ENCODE measurements around the gene NT5DC4. TPM values are rescaled to one million over a fixed set of nuclear protein-coding genes. Genes with fewer than 3 reads are reported as not detected.
A peak's percentile ranks its signal among the peaks of the same experiment; 100 is the strongest.

Gene NT5DC4
- total and polyA plus RNA-seq, 4 donors, result 0.23 TPM; not detected in 3

DNA sequence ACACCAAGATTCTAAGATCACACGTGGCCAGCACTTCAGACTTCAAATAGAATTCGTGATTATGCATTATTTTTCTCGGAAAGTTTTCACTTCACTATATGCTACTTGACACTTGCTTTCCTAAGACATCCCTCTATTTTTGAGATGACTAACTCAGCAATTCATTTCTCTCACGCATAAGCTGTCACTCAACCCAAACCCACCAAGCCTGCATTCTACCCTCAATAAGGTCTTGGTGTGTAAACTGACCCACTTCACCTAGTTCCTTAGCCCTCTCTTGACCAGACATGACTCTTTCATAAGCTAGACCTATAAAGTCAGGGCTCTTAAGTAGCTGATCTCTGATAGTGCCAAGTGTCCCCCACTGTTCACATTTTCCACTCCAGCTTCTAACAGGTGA is 31.8 kb downstream of the NT5DC4 start:
- intact Hi-C loops (cut with DNase I), result no loop called here
- no peak overlapping the region for H3K27ac ChIP-seq (ENCODE audit: low read depth in 1 of 2, low read length in 2 of 2)

DNA sequence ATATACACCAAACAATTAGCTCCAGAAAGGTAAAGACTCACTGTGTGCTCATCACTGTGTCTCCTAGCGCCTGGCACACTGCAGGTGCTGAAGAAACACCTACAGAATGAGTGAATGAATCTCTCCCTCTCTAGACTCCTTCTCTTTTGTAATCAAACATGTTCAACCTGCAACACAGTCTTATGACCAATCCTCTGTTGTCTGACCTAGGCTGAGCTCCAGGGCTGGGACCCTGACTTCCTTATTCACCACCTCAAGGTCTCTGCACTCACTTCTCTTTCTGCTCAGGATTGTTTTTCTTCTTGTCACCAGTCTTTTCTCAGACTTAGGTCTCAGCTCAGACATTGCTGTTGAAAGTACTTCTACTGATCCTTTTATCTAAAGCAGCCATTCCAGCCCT is 33.7 kb downstream of the NT5DC4 start:
- no peak for DNase-seq
- Histone ChIP-seq H3K9me3 (ENCODE audit: control insufficient read depth, low read length) (no peaks in the 10 kb centered on the region), H3K4me1 (ENCODE audit: control insufficient read depth in 1 of 2, insufficient read depth in 2 of 2, low read length in 2 of 2) (no peaks in the 10 kb centered on the region), H3K27ac (ENCODE audit: low read depth in 1 of 2, low read length in 2 of 2) (no peak overlapping the region), H3K4me3 (ENCODE audit: low read length in 2 of 2) (no peak overlapping the region), H3K27me3 (ENCODE audit: control insufficient read depth in 1 of 2, insufficient read depth in 2 of 2, low read length in 1 of 2) (no peaks in the 10 kb centered on the region), H3K36me3 (ENCODE audit: control insufficient read depth in 1 of 2, insufficient read depth in 2 of 2, low read length in 1 of 2) (no peaks in the 10 kb centered on the region)
- no peak for ATAC-seq (ENCODE audit: low FRiP score)
- WGBS, 2 donors, result 96 to 97% methylated on average over 1 of the region's 1 CpG
- intact Hi-C loops (cut with DNase I), result no loop called here

More for the DNA sequence above, 31.8 kb downstream of the NT5DC4 start:
- ATAC-seq (ENCODE audit: low FRiP score) (no peak), DNase-seq (no peak)
- Histone ChIP-seq H3K27me3 (ENCODE audit: control insufficient read depth in 1 of 2, insufficient read depth in 2 of 2, low read length in 1 of 2) (no peaks in the 10 kb centered on the region), H3K9me3 (ENCODE audit: control insufficient read depth, low read length) (no peaks in the 10 kb centered on the region), H3K36me3 (ENCODE audit: control insufficient read depth in 1 of 2, insufficient read depth in 2 of 2, low read length in 1 of 2) (no peaks in the 10 kb centered on the region), H3K4me3 (ENCODE audit: low read length in 2 of 2) (no peak overlapping the region), H3K4me1 (ENCODE audit: control insufficient read depth in 1 of 2, insufficient read depth in 2 of 2, low read length in 2 of 2) (no peaks in the 10 kb centered on the region)
- WGBS, 2 donors, result 75 to 80% methylated on average over 4 of the region's 4 CpGs

DNA sequence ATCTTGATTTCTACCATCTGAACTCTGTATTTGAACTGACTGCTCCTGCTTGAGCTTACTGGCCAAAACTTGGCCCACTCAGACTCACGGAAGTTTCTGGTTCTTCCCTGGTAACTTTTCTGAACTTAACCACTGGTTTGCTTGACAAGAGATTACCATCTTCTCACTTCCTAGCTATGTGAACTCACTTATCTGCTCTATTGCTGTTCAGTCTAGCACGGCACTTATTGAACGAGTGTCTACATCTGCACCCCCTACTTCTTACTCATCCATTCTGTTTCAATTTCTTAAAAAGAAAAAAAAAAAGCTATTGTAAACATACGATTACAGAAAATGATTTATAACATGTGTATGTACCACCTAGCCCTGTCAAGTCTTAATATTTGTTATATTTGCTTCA is 34.6 kb downstream of the NT5DC4 start:
- no peaks in the 10 kb centered on the region for H3K4me1 ChIP-seq (ENCODE audit: control insufficient read depth in 1 of 2, insufficient read depth in 2 of 2, low read length in 2 of 2)
- H3K9me3 ChIP-seq (ENCODE audit: control insufficient read depth, low read length), result no peaks in the 10 kb centered on the region
- no peak overlapping the region for H3K4me3 ChIP-seq (ENCODE audit: low read length in 2 of 2)
- H3K27me3 ChIP-seq (ENCODE audit: control insufficient read depth in 1 of 2, insufficient read depth in 2 of 2, low read length in 1 of 2), result no peaks in the 10 kb centered on the region
- intact Hi-C loops (cut with DNase I), result no loop called here
- WGBS, 2 donors, result 93 to 94% methylated on average over 4 of the region's 4 CpGs
- no peaks in the 10 kb centered on the region for H3K36me3 ChIP-seq (ENCODE audit: control insufficient read depth in 1 of 2, insufficient read depth in 2 of 2, low read length in 1 of 2)
- DNase-seq, result no peak
- ATAC-seq (ENCODE audit: low FRiP score), result no peak
- no peak overlapping the region for H3K27ac ChIP-seq (ENCODE audit: low read depth in 1 of 2, low read length in 2 of 2)

DNA sequence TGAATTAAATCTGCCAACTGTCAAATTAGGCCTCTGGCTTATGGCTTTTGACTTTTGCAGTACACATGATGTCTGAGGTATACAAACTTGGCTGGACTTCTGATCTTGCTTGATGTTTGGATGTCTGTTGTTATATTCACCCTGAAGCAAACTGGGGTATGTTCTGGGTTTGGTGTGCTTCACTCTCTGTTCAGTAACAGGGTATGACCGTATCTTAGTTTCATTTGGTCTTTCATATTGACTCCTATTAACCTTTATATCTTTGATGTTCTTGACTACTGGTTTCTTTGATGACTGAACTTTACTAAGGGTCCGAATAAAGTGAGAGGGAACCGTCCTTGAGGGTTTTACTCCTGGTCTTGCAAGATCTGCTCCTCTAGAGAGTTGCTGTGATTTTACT is 35.4 kb downstream of the NT5DC4 start:
- H3K4me1 ChIP-seq (ENCODE audit: control insufficient read depth in 1 of 2, insufficient read depth in 2 of 2, low read length in 2 of 2), result no peaks in the 10 kb centered on the region
- H3K27me3 ChIP-seq (ENCODE audit: control insufficient read depth in 1 of 2, insufficient read depth in 2 of 2, low read length in 1 of 2), result no peaks in the 10 kb centered on the region
- no peak for ATAC-seq (ENCODE audit: low FRiP score)
- intact Hi-C loops (cut with DNase I), result no loop called here
- H3K27ac ChIP-seq (ENCODE audit: low read depth in 1 of 2, low read length in 2 of 2), result no peak overlapping the region
- H3K9me3 ChIP-seq (ENCODE audit: control insufficient read depth, low read length), result no peaks in the 10 kb centered on the region
- H3K4me3 ChIP-seq (ENCODE audit: low read length in 2 of 2), result no peak overlapping the region
- DNase-seq, result no peak
- 93 to 94% methylated on average over 3 of the region's 3 CpGs for WGBS, 2 donors
- no peaks in the 10 kb centered on the region for H3K36me3 ChIP-seq (ENCODE audit: control insufficient read depth in 1 of 2, insufficient read depth in 2 of 2, low read length in 1 of 2)

DNA sequence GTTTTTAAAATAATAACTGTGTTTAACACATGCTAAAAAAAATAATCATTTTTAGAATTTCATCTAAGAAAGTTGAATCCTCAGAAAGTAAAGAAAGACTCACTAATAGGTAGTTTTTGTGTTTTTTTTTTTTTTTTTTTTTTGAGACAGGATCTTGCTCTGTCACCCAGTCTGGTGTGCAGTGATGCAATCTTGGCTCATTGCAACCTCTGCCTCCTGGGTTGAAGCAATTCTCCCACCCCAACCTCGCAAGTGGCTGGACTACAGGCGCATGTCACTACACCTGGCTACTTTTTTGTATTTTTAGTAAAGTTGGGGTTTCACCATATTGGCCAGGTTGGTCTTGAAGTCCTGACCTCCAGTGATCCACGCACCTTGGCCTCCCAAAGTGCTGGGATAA is 36.4 kb downstream of the NT5DC4 start:
- DNase-seq (no peak), ATAC-seq (ENCODE audit: low FRiP score) (no peak)
- Histone ChIP-seq H3K9me3 (ENCODE audit: control insufficient read depth, low read length) (no peaks in the 10 kb centered on the region), H3K36me3 (ENCODE audit: control insufficient read depth in 1 of 2, insufficient read depth in 2 of 2, low read length in 1 of 2) (no peaks in the 10 kb centered on the region), H3K27ac (ENCODE audit: low read depth in 1 of 2, low read length in 2 of 2) (no peak overlapping the region), H3K4me3 (ENCODE audit: low read length in 2 of 2) (no peak overlapping the region), H3K4me1 (ENCODE audit: control insufficient read depth in 1 of 2, insufficient read depth in 2 of 2, low read length in 2 of 2) (no peaks in the 10 kb centered on the region), H3K27me3 (ENCODE audit: control insufficient read depth in 1 of 2, insufficient read depth in 2 of 2, low read length in 1 of 2) (no peaks in the 10 kb centered on the region)
- intact Hi-C loops (cut with DNase I), result no loop called here
- 98 to 99% methylated on average over 3 of the region's 3 CpGs for WGBS, 2 donors

DNA sequence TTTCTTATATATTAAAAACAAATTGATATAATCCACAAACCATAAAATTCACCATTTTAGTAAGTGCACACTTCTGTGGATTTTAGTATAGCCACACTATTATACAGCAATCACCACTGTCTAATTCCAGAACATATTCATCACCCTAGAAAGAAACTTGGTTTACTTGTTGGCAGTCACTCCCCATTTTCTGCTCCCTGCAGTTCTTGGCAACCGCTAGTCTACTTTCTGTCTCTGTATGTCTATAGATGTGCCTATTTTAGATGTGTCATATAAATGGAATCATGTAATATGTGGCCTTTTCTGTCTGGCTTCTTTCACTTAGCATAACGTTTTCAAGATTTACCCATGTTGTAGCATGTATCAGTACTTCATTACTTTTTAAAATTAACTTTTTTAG is 37.9 kb downstream of the NT5DC4 start:
- Histone ChIP-seq H3K4me1 (ENCODE audit: control insufficient read depth in 1 of 2, insufficient read depth in 2 of 2, low read length in 2 of 2) (no peaks in the 10 kb centered on the region), H3K27me3 (ENCODE audit: control insufficient read depth in 1 of 2, insufficient read depth in 2 of 2, low read length in 1 of 2) (no peaks in the 10 kb centered on the region), H3K27ac (ENCODE audit: low read depth in 1 of 2, low read length in 2 of 2) (no peak overlapping the region), H3K4me3 (ENCODE audit: low read length in 2 of 2) (no peak overlapping the region), H3K36me3 (ENCODE audit: control insufficient read depth in 1 of 2, insufficient read depth in 2 of 2, low read length in 1 of 2) (no peaks in the 10 kb centered on the region), H3K9me3 (ENCODE audit: control insufficient read depth, low read length) (no peaks in the 10 kb centered on the region)
- WGBS, 2 donors, result 10 to 23% methylated on average over 2 of the region's 2 CpGs
- DNase-seq (no peak), ATAC-seq (ENCODE audit: low FRiP score) (no peak)
- intact Hi-C loops (cut with DNase I), result no loop called here

DNA sequence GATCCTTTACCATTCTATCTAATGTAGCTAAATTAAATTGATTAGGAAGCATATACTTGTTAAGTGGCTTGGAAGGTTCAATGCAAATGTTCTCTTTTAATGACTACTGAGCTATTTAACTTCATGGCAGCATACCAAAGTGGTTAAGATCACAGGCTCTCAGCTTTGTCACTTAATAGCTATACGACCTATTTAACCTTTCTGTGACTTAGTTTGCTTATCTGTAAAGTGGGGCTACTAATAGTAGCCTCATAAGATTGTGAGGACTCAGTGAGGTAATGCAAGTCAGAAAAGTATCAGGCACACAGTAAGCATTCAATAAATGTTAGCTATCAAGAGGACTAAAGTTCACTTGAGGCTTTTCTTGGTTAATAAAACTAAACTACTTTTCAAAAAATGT is 39.3 kb downstream of the NT5DC4 start:
- Histone ChIP-seq H3K36me3 (ENCODE audit: control insufficient read depth in 1 of 2, insufficient read depth in 2 of 2, low read length in 1 of 2) (no peaks in the 10 kb centered on the region), H3K4me1 (ENCODE audit: control insufficient read depth in 1 of 2, insufficient read depth in 2 of 2, low read length in 2 of 2) (no peaks in the 10 kb centered on the region), H3K4me3 (ENCODE audit: low read length in 2 of 2) (no peak overlapping the region), H3K27me3 (ENCODE audit: control insufficient read depth in 1 of 2, insufficient read depth in 2 of 2, low read length in 1 of 2) (no peaks in the 10 kb centered on the region), H3K27ac (ENCODE audit: low read depth in 1 of 2, low read length in 2 of 2) (no peak overlapping the region), H3K9me3 (ENCODE audit: control insufficient read depth, low read length) (no peaks in the 10 kb centered on the region)
- intact Hi-C loops (cut with DNase I), result no loop called here
- ATAC-seq (ENCODE audit: low FRiP score), result no peak
- DNase-seq, result no peak
- 69 to 76% methylated on average over 1 of the region's 1 CpG for WGBS, 2 donors

DNA sequence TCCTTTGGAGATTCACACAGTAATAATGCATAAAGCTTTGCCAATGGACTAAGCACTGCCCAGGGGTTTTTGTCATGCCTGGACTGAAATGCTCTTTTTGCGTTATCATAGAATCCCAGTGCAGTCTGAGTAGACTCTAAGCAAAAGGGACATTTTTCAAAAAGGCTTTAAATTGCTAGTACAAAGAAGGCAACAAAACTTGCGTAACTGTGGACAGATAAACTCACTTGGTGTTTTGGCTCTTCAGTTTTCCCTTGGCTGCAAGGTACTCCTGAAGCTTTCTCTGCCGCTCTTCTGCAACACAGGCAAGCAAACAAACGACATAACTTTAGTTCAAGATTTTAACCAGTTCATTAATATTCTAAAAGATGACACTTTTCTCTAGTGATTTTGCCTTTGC is 41.5 kb downstream of the NT5DC4 start:
- H3K4me3 ChIP-seq (ENCODE audit: low read length in 2 of 2), result no peak overlapping the region
- ATAC-seq (ENCODE audit: low FRiP score) (no peak), DNase-seq (no peak)
- WGBS, 2 donors, result 94% methylated on average over 4 of the region's 4 CpGs
- H3K9me3 ChIP-seq (ENCODE audit: control insufficient read depth, low read length), result no peaks in the 10 kb centered on the region
- no peaks in the 10 kb centered on the region for H3K4me1 ChIP-seq (ENCODE audit: control insufficient read depth in 1 of 2, insufficient read depth in 2 of 2, low read length in 2 of 2)
- H3K27ac ChIP-seq (ENCODE audit: low read depth in 1 of 2, low read length in 2 of 2), result no peak overlapping the region
- H3K27me3 ChIP-seq (ENCODE audit: control insufficient read depth in 1 of 2, insufficient read depth in 2 of 2, low read length in 1 of 2), result no peaks in the 10 kb centered on the region
- intact Hi-C loops (cut with DNase I), result no loop called here
- no peaks in the 10 kb centered on the region for H3K36me3 ChIP-seq (ENCODE audit: control insufficient read depth in 1 of 2, insufficient read depth in 2 of 2, low read length in 1 of 2)

DNA sequence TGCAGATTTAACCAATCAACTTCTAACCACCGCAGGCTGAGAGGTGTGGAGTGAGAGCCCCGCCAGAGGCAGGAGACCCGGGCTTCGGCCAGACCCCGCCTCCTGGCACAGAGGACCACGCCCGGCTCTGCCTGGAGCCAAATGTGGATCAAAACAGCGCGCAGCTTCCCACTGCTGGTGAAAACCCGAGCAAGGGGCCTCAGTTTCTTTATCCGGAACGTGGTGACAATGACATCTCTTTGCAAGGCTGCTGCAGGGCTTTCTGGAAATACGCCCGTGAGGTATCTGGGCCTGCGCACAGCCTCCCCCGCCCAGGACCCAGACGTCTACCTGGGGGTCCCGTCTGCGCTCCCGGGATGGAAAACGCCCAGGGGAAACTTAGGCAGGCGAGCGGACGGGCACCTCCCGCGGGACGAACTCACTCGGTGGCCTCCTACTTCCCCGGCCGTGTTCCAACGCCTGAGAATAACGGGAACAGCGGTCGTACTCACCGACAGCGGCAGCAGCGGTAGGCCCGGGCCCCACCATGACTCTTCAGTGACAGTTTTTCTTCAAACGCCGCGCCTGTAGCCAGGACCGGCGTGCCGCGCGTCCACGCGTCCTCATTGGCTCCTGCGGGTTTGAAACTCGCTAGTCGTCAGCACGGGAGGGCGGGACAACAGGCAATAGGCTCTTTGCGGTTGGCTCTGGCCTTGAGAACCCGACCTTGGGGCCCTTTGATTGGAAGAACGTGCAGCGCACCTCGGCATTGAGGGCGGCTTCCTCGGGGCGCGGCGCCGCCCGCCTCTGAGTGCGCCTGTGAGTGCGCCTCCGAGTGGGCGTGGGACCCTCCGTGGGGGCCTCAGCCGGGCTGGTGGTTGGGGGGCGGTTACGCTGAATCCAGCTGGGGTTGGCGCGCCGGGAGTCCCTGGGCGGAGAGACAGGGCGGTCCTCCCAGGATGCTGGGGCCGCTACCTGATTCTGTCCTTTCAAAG is 43.5 kb downstream of the NT5DC4 start, which contains the start of gene CKAP2L:
CKAP2L (minus strand) TSS at position 539 of the 974 bp plus-strand sequence; CDS start at position 528, 11 bp downstream.
- intact Hi-C loops (cut with DNase I), result no loop called here
- no peak within 1 kb of the TSS for H3K27ac ChIP-seq (ENCODE audit: low read depth in 1 of 2, low read length in 2 of 2)
- ATAC-seq (ENCODE audit: low FRiP score) (peak; percentile 96), DNase-seq (peak; percentile 98)
- no peaks in the 10 kb centered on the region for H3K27me3 ChIP-seq (ENCODE audit: control insufficient read depth in 1 of 2, insufficient read depth in 2 of 2, low read length in 1 of 2)
- WGBS, 2 donors, result 0% methylated on average over 77 to 79 of the region's 79 CpGs
- H3K36me3 ChIP-seq (ENCODE audit: control insufficient read depth in 1 of 2, insufficient read depth in 2 of 2, low read length in 1 of 2), result no peaks in the 10 kb centered on the region
- no peaks in the 10 kb centered on the region for H3K4me1 ChIP-seq (ENCODE audit: control insufficient read depth in 1 of 2, insufficient read depth in 2 of 2, low read length in 2 of 2)
- peak within 1 kb of the TSS; percentile 38 to 58 for H3K4me3 ChIP-seq (ENCODE audit: low read length in 2 of 2)
- no peaks in the 10 kb centered on the region for H3K9me3 ChIP-seq (ENCODE audit: control insufficient read depth, low read length)

Measured in aorta (tissue), 5 donors.